GM21717 (cell line): Measurements from ENCODE around the gene ASAP3.

Experiments
- ATAC-seq: cut with Tn5 transposase; IDR thresholded peaks from one replicate; pipeline ENCODE4 v1.9.1; 2021; ENCODE audit warnings: mild to moderate bottlenecking, moderate library complexity; ENCODE audit not compliant: unreplicated experiment

ASAP3 gene

GRCh38 chr1:23483321-23484252 is at the start of gene ASAP3:
Gene ASAP3 (minus strand): TSS chr1:23484179. CDS start chr1:23484133, 46 bp downstream.
- no peak for ATAC-seq

DNA sequence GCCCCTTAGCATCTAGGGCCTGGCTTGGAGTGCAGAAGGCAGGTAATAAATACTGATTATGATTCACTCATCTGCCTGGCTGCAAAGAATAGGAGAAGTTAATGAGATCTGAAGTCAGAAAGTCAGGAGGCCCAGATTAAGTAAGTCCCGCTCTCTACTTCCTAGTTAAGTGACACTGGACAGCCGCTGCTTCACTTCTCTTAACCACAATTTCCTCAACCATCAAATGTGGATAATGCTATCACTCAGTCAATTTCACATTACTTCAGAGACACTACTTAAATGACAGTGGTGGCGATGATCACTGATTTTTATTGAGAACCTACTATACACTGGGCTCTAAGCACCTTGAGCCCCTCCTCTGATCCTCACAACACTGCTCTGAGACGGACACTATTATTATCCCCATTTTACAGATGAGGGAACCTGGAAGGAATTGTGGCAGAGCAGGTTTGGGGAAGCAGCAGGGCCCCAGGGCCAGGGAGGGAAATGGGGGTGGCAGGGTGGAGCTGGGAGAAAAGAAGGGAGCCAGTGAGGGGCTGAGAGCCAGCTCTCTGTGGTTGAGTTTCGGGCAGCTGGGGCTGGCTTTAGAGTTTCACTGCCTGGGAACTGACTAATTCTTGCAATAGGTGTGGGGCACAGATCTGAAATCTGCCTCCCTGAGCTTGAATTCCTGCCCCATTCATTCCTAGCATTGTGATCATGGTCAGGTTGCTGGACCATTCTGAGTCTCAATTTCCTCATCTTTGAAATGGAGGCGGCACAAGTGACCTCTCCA is 49.5 kb upstream of the ASAP3 start:
- no peak for ATAC-seq

- ATAC-seq = no peak
Measured at GRCh38 chr1:23531562-23532094, 47.6 kb upstream of the ASAP3 start.

DNA sequence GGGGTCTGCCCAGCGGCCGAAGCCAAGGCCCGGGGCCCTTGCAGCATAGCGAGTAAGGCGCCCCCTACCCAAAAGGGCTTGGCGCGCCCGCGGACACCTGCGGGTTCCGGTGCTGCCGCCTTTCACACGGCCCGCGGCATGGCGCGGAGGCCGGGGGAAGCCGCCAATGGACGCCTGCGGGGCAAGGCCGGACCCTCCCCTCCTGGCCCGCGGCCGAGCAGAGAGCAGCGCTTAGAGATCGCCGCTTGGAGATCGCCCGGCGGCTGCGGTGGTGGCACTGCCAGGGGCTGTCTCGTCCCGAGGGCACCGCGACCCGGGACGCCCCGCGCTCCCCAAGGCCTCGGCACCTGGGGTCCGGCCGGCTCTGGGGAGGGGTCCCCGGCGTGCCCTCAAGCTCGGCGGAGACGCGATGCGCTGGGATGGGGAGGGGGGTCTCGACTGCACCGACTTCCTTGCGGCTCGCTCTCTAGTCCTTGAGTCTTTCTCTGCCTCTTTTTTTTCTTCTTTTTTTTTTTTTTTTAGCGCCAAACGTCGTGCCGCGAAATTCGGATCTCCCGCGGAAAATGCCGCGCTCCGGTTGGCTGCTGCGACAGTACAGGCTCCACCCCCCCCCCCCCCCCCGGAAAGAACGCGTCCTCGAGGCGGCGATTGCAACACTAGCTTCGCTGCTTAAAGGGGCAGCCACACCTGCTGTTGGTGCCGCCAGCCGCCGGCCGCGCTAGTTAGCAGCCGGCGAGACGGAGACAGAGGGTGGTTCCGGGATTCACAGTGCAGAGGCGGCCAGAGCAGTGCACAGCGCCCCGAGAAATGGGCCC is 47.0 kb upstream of the ASAP3 start, which contains the start of gene E2F2:
Gene E2F2, minus strand, starts transcription at position 487 of the 815 bp plus-strand sequence. Its CDS starts 440 bp downstream, at position 47.
- ATAC-seq = no peak

GRCh38 chr1:23530087-23530746 is 46.2 kb upstream of the ASAP3 start:
- no peak for ATAC-seq

GRCh38 chr1:23529146-23530086 is 45.4 kb upstream of the ASAP3 start:
- ATAC-seq = no peak

DNA sequence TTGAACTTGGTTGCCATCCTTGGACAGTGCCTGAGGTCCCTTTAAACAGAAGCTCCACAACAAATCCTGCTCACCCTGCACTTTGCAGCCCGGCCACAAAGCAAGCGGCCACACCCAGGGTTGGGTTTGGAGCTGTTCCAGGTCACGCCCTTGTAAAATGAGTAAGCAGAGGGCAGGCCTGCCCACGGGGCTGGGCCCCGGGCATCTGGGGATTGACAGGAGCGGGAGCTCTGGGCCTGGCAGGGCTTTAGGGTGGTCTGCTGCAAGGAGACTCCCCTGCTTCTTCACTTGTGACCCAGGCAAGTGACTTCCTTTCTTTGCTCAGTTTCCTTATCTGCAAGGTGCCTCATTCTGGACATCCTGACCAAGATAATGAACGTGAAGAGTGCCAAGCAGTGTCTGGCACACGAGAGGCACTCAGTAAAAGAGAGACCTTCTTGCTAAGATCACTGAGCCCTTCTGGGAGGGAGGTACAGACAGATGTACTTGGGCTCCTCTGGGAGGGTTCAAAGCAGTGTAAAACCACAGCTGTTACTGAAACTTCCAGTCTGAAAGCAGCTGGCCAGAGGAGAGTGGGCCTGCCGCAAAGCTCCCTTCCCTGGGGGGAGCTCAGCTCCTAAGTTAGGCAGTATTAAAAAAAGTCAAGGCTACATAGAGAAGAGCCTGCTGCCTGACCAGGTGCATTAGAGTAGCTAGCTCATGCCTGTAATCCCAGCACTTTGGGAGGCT is 44.4 kb upstream of the ASAP3 start:
- no peak for ATAC-seq

DNA sequence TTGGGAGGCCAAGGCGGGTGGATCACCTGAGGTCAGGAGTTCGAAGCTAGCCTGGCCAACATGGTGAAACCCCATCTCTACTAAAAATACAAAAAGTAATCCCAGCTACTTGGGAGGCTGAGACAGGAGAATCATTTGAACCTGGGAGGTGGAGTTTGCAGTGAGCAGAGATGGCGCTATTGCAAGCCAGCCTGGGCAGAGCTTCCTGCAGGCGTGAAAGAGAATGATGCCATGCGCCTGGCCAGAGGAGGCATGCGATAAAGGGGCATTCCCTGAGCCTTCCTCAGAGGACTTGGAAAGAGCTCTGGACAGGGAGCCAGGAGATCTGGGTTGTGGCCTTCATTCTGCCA is 43.9 kb upstream of the ASAP3 start:
- ATAC-seq = no peak

DNA sequence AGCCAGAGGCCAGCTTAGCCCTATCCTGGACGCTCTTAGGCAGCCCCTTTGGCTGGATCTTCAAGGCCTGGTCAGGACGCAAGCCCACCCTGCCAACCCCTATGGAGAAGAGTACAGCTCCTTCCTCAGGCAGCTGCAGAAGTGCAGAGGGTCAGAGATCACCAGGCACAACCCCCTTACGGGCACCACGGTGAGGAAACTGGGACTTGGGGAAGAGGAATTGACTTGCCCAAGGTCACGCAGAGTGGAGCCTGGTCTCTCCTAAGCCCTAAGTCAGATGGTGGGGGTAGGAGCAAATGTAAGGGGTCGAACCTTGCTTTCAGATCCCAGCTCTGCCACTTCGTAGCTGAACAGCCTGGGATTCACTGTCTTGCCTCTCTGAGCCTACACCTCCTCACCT is 43.4 kb upstream of the ASAP3 start:
- no peak for ATAC-seq

DNA sequence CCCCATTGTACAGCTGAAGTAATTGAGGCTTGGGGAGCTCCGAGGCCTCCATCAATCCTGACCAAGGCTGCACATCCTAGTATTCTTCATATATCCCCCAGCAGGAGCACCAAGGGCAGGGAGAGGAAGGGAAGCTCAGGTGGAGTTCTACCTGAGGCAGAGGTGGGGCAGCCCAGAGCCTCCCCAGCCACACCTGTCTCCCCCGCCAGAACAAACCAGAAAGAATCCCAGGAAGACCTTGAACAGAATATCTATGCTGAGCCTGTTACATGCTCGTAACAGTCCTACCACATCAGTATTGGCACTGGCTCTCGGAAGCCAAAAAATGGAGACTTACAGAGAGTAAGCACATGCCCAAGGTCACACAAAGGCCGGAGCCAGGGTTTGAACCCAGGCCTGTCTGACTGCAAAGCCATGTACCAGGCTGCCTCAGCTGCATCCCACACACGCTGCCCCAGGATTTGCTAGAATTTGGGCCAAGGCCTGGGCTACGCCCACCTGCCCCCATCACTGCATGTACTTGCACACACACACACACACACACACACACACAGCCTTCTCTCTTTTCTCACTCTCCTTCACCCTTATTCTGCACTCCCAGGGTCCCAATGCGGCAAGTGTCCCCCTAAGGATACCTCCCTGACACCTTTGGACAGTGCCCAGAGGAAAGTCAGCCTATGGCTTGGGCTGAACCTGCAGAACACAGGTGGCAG is 42.5 kb upstream of the ASAP3 start:
- ATAC-seq = no peak

DNA sequence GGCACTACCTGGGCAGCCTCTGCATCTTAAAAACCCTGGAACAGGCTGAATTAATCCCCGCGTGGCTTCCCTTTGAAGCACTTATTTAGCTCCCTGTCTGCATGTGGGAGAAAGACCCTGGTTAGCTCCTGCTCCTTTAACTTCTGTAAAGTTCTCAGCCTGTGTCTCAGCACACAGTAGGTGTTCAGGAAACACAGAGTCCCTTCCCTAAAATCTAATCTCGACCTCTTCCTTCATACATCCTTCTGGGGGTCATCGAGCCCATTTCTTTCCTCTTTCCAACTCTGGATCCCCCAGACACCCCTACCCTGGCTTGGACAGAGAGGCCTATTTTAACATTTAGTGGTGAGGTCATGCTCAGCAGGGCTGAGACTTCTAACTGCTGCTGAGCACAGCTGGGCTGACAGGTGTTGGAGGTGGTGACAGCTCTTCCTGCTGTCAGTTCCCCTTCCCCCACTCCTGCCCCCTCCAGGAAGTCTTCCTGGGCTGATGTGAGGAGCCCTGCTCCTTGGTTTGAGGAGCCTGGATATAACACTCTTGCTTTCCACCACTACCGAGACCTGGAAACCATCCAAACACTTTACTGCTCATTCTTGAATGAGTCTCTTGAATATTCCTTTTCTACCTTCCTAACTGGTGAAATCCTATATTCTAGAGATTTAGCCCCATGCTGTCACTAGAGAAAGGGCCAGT is 41.7 kb upstream of the ASAP3 start:
- no peak for ATAC-seq

DNA sequence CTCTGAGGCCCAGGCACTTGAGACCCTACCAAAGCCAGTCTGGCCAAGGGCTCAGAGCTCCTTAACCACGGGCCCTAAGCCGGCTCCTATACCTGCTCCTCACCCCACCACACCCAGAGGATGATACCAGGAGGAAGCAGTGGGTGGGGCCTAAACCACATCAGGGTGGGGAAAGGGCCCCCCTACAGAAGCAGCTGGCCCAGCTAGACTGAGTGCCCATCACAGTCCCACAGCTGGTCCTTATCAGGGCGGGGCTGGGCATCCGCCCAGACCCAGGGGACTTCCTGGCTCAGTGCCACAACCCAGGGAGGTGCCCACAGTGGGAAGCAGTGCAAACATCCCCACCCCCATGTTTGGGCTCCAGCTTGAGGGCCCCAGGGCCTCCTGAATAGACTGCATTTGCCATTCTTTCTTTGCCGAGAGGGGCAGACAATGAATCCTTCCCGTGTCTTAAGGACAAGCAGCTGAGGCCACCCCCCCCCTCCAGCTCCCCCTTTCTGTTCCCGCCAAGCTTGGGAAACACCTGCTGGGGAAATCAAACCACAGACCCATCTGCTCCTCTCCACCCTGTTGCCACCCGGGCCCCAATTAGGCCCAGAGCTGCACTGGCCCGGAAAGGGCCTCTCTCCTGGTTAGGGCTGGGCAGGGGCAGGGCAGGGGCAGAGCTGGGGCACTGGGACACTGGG is 40.9 kb upstream of the ASAP3 start:
- ATAC-seq = no peak

DNA sequence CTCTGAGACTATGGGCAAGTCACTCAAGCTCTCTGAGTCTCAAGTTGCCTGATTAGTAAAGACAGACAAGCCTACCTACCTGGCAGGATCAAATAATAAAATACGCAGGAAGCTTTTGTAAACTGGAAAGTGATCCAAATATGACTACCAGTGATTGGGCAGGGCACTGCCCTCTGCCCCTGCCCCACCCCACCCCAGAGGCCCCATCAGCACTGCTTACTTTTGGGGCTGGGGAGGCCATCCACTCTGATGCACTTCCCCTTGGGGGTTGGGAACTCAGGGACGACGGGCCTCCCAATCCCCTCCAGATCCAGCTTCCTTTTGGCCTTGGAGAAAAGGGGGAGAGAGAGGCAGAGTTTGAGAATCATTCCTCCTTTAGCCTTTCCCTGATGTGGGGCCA is 40.2 kb upstream of the ASAP3 start:
- ATAC-seq = no peak

DNA sequence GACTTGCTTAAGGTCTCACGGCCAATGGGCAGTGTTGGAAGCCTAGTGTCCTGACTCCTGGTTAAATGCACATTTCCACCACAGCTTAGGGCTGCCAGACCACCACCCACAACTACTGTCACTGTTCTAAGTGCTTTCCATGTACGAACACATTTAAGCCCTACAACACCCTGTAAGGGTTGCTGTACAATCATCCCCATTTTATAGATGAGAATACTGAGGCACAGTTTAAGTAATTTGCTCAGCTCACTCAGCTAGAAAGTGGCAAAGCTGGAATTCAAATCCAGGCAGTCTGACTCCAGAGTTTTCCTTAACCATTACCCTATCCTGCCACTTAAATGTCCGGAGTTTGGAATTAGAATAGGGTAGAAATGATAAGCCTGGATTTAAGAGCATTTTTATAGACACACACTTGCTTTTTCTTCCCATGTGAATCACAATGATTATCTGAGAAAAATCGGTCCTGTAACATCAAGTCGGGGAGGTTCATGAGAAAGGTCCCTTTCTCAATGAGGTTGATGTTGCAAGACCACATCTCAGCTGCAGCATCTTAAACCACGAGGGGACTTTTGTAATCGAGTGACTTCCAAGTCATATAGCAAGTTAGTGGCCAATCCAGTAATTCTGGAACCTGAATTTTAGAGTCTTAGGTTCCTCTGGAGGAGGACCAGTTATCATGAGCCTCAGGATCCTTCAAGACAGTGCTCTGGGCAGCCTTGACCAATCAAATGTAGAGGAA is 38.4 kb upstream of the ASAP3 start:
- no peak for ATAC-seq

DNA sequence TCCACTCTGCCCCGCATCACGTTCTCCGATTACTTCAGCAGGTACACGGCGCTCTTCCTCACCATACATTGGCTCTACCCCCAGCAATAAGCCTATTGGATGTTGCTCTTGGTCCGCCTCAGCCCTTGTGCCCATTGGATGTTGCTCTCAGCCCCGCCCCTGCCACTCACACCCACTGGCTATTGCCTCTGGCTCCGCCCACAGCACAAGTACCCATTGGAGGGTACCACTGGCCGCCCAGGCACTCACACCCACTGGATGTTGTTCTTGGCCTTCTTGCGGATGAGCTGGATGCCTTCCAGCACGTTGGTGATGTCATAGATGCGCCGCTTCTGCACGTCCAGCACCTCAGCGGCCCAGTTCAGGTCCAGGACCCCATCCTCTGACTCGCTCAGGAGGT is 37.6 kb upstream of the ASAP3 start:
- no peak for ATAC-seq

- ATAC-seq = no peak
Measured at GRCh38 chr1:23517581-23517980, 33.6 kb upstream of the ASAP3 start.
